Hair follicle dermal papilla cell (primary cell): Measurements from ENCODE around the gene DDX51. TPM values are rescaled to one million over a fixed set of nuclear protein-coding genes. Genes with fewer than 3 reads are reported as not detected.

ENCODE experiments used
- small RNA-seq: library from RNA; depleted of rRNA; stranded (forward); fragments of <200 nt; gene quantifications from one replicate; pipeline ENCODE3, GENCODE V24; 2012
- total RNA-seq: library from RNA; depleted of rRNA; stranded (reverse); fragments of >200 nt; gene quantifications from 2 replicates; pipeline ENCODE4 v1.2.3, GENCODE V29; 2012

DDX51 gene
- 7.9 and 12.0 TPM in 2 replicates for total RNA-seq

GRCh38 chr12:132144115-132144809, at the start of gene DDX51, which contains the start of gene NOC4L:
DDX51 (minus strand) TSS chr12:132144319; CDS start chr12:132144296, 23 bp downstream.
NOC4L (plus strand) TSS chr12:132144457; CDS start chr12:132144489, 32 bp downstream.

Small RNA genes within 50 kb of the gene (small RNA-seq; reads per million reads assigned to genes)
- not detected for gene AC138466.3

Other genes with a start within 250 kb of the DDX51 start
- 13.3 and 14.8 TPM in 2 replicates for gene ULK1, start 249.7 kb downstream of the DDX51 start, total RNA-seq
- gene PUS1, start 215.0 kb downstream of the DDX51 start, total RNA-seq = 8.0 and 11.0 TPM in 2 replicates
- 14.1 and 16.1 TPM in 2 replicates for gene EP400, start 194.4 kb downstream of the DDX51 start, total RNA-seq
- gene NOC4L, start 138 bp upstream of the DDX51 start, total RNA-seq = 10.6 and 10.9 TPM in 2 replicates
- not detected in 2 replicates for gene GALNT9, start 185.3 kb upstream of the DDX51 start, total RNA-seq